ENCODE data around the gene FRZB.

DNA sequence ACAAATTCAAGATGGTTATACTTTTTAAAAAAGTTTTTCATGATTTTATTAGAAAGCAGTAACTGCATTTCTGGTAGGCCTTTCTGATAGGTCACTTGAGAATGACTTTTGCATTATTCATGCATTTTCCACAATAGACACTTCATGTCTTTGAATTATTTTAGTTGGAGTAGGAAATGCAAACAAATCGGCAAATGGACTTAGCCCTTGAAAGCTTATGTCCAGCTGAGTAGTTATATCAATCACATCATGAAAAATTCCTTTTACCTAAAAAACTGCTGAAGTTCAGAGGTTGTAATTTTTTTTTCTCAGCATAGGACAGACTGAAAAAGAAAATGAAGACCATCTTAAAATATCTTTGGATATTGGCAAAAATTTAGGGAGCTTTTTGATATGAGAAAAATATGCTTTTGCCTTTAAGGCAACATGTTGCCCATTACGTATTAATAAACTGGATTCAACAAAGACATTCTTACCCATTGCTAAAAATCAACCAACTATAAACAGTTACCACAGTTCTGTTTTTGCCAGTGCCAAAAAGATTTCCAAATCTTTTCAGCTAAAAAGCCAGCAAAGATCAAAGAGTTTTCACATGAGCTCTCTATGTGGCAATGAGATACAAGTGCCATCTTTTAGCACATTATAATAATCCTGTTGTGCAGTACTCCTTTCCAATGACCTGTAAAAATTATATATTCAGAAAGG lies 45.5 kb upstream of the FRZB start:
- no peak for TF ChIP-seq EZH2 (IDR thresholded peaks at IDR 0.05; ENCODE audit: borderline replicate concordance, low read depth, low read length, poor library complexity, severe bottlenecking)
- no peak for TF ChIP-seq CTCF (conservative IDR thresholded peaks at IDR 0.05; ENCODE audit: low read depth, low read length)
